Lower leg skin (tissue), 3 donors: Measurements from ENCODE around the gene TMEM59.

Source experiments
- POLR2A ChIP-seq, 2 donors: fragments of 450-650 bp; IDR thresholded peaks; one replicate each; pipeline ENCODE4 v1.6.1; 2016 to 2017; ENCODE audit warnings: antibody characterized with exemption in 2 of 2, mild to moderate bottlenecking in 1 of 2, moderate library complexity in 1 of 2
- TF ChIP-seq, protein P1 (sequence below), 3 donors: fragments of 450-650 bp; IDR thresholded peaks; one replicate each; pipeline ENCODE4 v1.5.1; 2016; ENCODE audit warnings: antibody characterized with exemption in 3 of 3, mild to moderate bottlenecking in 3 of 3, moderate library complexity in 2 of 3

DNA sequence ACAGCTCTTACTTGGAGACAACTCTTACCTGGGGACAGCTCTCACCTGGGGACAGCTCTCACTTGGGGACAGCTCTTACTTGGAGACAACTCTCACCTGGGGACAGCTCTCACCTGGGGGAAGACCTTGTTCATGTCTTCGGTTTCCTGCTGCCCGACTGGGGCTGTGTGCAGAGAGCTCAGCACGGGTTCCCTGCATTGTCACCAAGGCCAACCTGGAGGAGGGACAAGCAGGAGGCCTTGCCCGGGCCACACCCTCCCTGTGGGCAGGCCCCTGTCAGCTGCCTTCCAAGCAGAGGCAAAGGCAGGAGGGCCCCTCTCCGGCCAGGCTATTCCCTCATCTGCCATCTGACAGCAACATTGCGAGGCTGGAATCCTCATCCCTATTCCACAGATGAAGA is 35.0 kb downstream of the TMEM59 start, which contains the start of gene LDLRAD1:
- TF ChIP-seq, protein P1, sequence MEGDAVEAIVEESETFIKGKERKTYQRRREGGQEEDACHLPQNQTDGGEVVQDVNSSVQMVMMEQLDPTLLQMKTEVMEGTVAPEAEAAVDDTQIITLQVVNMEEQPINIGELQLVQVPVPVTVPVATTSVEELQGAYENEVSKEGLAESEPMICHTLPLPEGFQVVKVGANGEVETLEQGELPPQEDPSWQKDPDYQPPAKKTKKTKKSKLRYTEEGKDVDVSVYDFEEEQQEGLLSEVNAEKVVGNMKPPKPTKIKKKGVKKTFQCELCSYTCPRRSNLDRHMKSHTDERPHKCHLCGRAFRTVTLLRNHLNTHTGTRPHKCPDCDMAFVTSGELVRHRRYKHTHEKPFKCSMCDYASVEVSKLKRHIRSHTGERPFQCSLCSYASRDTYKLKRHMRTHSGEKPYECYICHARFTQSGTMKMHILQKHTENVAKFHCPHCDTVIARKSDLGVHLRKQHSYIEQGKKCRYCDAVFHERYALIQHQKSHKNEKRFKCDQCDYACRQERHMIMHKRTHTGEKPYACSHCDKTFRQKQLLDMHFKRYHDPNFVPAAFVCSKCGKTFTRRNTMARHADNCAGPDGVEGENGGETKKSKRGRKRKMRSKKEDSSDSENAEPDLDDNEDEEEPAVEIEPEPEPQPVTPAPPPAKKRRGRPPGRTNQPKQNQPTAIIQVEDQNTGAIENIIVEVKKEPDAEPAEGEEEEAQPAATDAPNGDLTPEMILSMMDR (IDR thresholded peaks at IDR 0.05), result no peak
- TF ChIP-seq POLR2A (IDR thresholded peaks at IDR 0.05), result no peak
